ENCODE data around the gene ZNF423.

GRCh38 chr16:49673442-49673841 lies 182.5 kb downstream of the ZNF423 start:
- TF ChIP-seq CTCF (conservative IDR thresholded peaks at IDR 0.05 in 1 of 2, IDR thresholded peaks at IDR 0.05 in 1 of 2; ENCODE audit: extremely low read depth in 1 of 2, insufficient read depth in 1 of 2, low read depth in 1 of 2, low read length in 2 of 2) (no peak), EZH2 (IDR thresholded peaks at IDR 0.05; ENCODE audit: borderline replicate concordance, low read length) (no peak)
